Measurements from ENCODE around the gene ARHGEF25.
"Not testable (repeated sequence)": the region's sequence is repeated elsewhere in the genome, so short reads cannot be mapped to it uniquely, and the experiment has no call there.

The ARHGEF25 gene

GRCh38 chr12:57658890-57659289 lies 47.7 kb downstream of the ARHGEF25 start:
- no peak overlapping the region for H3K27ac Mint-ChIP-seq
- no peaks in the 10 kb centered on the region for H3K36me3 Mint-ChIP-seq
- H3K27me3 Mint-ChIP-seq: peaks cover 14% of the 10 kb centered on the region
- DNase-seq: no peak
- no peaks in the 10 kb centered on the region for H3K4me1 Mint-ChIP-seq
- CTCF ChIA-PET: interaction anchor here (2.0 kb wide), 1 partner anchor 21 kb away, joined by 6 read pairs; no protein-coding TSS in a partner anchor
- H3K9me3 Mint-ChIP-seq: peaks cover 13% of the 10 kb centered on the region
- no peak overlapping the region for H3K4me3 Mint-ChIP-seq

DNA sequence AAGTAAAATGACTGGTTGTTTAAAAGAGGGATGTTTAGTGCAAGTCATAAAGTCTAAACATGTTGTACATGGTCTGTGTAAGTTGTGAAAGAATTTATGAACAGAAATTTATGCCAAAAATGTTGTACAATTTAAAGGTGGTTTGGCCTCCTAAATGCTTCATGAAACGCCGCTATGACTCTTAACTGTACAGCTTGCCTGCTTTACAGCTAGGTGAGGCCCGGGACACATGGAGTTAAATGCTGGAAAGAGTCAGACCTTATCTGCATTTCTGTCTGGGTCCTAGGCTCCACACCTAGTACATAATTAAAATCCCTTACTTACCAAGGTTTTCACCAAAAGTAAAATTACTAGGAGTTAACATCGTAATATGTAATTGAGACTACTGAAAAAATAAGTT lies 50.1 kb downstream of the ARHGEF25 start:
- peaks cover 13% of the 10 kb centered on the region for H3K9me3 Mint-ChIP-seq
- no peak overlapping the region for H3K27ac Mint-ChIP-seq
- H3K27me3 Mint-ChIP-seq: peaks cover 14% of the 10 kb centered on the region
- DNase-seq: no peak
- H3K4me3 Mint-ChIP-seq: no peak overlapping the region
- no peaks in the 10 kb centered on the region for H3K36me3 Mint-ChIP-seq
- CTCF ChIA-PET: no interaction called here
- no peaks in the 10 kb centered on the region for H3K4me1 Mint-ChIP-seq

DNA sequence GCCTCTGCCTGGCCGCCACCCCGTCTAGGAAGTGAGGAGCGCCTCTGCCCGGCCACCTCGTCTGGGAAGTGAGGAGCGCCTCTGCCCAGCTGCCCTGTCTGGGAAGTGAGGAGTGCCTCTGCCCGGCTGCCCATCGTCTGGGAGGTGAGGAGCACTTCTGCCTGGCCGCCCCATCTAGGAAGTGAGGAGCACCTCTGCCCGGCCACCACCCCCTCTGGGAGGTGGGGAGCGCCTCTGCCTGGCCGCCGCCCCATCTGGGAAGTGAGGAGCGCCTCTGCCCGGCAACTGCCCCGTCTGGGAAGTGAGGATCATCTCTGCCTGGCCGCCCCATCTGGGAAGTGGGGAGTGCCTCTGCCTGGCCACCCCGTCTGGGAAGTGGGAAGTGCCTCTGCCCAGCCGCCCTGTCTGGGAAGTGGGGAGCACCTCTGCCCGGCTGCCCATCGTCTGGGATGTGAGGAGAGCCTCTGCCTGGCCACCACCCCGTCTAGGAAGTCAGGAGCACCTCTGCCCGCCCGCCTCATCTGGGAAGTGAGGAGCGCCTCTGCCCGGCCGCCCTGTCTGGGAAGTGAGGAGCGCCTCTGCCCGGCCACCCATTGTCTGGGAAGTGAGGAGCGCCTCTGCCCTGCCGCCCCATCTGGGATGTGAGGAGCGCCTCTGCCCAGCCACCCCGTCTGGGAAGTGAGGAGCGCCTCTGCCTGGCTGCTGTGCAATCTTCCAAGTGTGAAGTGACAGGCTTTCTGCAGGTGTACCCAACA lies 54.0 kb downstream of the ARHGEF25 start:
- H3K27ac Mint-ChIP-seq, H3K4me3 Mint-ChIP-seq, H3K36me3 Mint-ChIP-seq, H3K4me1 Mint-ChIP-seq, H3K27me3 Mint-ChIP-seq, H3K9me3 Mint-ChIP-seq, DNase-seq, CTCF ChIA-PET: not testable (repeated sequence)
